LNCaP clone FGC (cell line): Measurements from ENCODE around the gene C3orf20.

Source experiments
- DNase-seq: peaks from one replicate; pipeline ENCODE4 v3.0.0-alpha.2; 2011; ENCODE audit warnings: low read depth
- H3K4me3 ChIP-seq: 2 replicates; pipeline ENCODE4 v1.5.1; 2011; ENCODE audit warnings: mild to moderate bottlenecking, low read depth, low read length, control low read depth
- CTCF ChIP-seq: IDR thresholded peaks from 2 replicates; pipeline ENCODE4 v1.5.1; 2012; ENCODE audit warnings: mild to moderate bottlenecking; ENCODE audit not compliant: control insufficient read depth, insufficient read depth; ENCODE audit errors: extremely low read depth

The C3orf20 gene

GRCh38 chr3:14691719-14692118 lies 16.8 kb downstream of the C3orf20 start:
- no peak for TF ChIP-seq CTCF
- DNase-seq, result no peak
- no peak overlapping the region for H3K4me3 ChIP-seq

- no peak overlapping the region for H3K4me3 ChIP-seq
- no peak for DNase-seq
- no peak for TF ChIP-seq CTCF
These were observed 23.8 kb downstream of the C3orf20 start for GRCh38 chr3:14698601-14699244.

GRCh38 chr3:14699643-14700042 lies 24.7 kb downstream of the C3orf20 start:
- TF ChIP-seq CTCF, result no peak
- no peak for DNase-seq

GRCh38 chr3:14700891-14701290 lies 25.9 kb downstream of the C3orf20 start:
- no peak for DNase-seq
- no peak overlapping the region for H3K4me3 ChIP-seq
- TF ChIP-seq CTCF, result no peak

More at GRCh38 chr3:14699643-14700042, 24.7 kb downstream of the C3orf20 start:
- H3K4me3 ChIP-seq, result no peak overlapping the region

- no peak for DNase-seq
- no peak for TF ChIP-seq CTCF
- H3K4me3 ChIP-seq, result no peak overlapping the region
These were observed 26.7 kb downstream of the C3orf20 start for GRCh38 chr3:14701676-14702075.

GRCh38 chr3:14703128-14703750 lies 28.3 kb downstream of the C3orf20 start:
- no peak for DNase-seq
- no peak for TF ChIP-seq CTCF
- H3K4me3 ChIP-seq, result no peak overlapping the region

- no peak overlapping the region for H3K4me3 ChIP-seq
- DNase-seq, result no peak
- TF ChIP-seq CTCF, result no peak
These were observed 28.9 kb downstream of the C3orf20 start for GRCh38 chr3:14703791-14704190.
